HepG2 (cell line): ENCODE results near the gene NDC1. TPM values are rescaled to one million over a fixed set of nuclear protein-coding genes. Genes with fewer than 3 reads are reported as not detected.
A peak's percentile ranks its signal among the peaks of the same experiment; 100 is the strongest.

ENCODE experiments used
- ATAC-seq: fragments of 200-7000 bp; cut with Tn5 transposase; 3 replicates; pipeline ENCODE4 v1.9.1; 2020; ENCODE audit warnings: mild to moderate bottlenecking, moderate library complexity
- BruUV-seq: library from RNA; stranded (reverse); fragments of 400-500 nt; replicated peaks from 2 replicates; lab custom pipeline; 2021; lab: Mats Ljungman, UMichigan
- CTCF ChIA-PET: fragments of 300-600 bp; formaldehyde crosslinking; extraction: SDS; loops from one replicate; lab custom pipeline; 2021; ENCODE audit warnings: low total read pairs, inconsistent platforms, low intra/inter-chr PET ratio; lab: Yijun Ruan, JAX
- POLR2A ChIA-PET: fragments of 350-600 bp; sonication (Branson Sonifier 250); formaldehyde crosslinking; loops from one replicate; lab custom pipeline; 2020; ENCODE audit warnings: antibody characterized with exemption, inconsistent platforms; lab: Yijun Ruan, JAX
- DNase-seq: peaks from one replicate; pipeline ENCODE4 v3.0.0-alpha.2; 2015; ENCODE audit warnings: low spot score
- FAIRE-seq: peaks from 3 replicates; lab custom pipeline; 2011; peaks lifted over from hg19 to GRCh38; lab: Jason Lieb, UNC
- H2AFZ ChIP-seq: one replicate; pipeline ENCODE4 v1.6.1; 2011; ENCODE audit warnings: low read length, inconsistent platforms
- H3K27ac ChIP-seq: fragments of 300-600 bp; 3 replicates; pipeline ENCODE4 v1.8.0; 2011; ENCODE audit warnings: mixed run types, mild to moderate bottlenecking, mixed read lengths, low read length, inconsistent platforms; ENCODE audit not compliant: insufficient read depth; ENCODE audit errors: extremely low read length
- H3K27me3 ChIP-seq, 2 experiments: fragments of 200-600 bp in 1 of 2; 2 replicates in 1 of 2; 3 replicates in 1 of 2; pipeline versions ENCODE4 v1.6.0 to v1.8.0; 2011; ENCODE audit warnings: low read length in 2 of 2, mild to moderate bottlenecking in 2 of 2, moderate library complexity in 2 of 2, inconsistent platforms in 1 of 2; ENCODE audit not compliant: insufficient read depth in 2 of 2, control insufficient read depth in 1 of 2
- H3K36me3 ChIP-seq, 2 experiments: fragments of 200-600 bp in 1 of 2; replicated peaks in 1 of 2; 2 replicates in 1 of 2; 3 replicates in 1 of 2; pipeline versions ENCODE4 v1.5.1 to v1.8.0; 2011; ENCODE audit warnings: low read length in 2 of 2, inconsistent platforms in 1 of 2; ENCODE audit not compliant: insufficient read depth in 2 of 2, control insufficient read depth in 1 of 2
- H3K4me1 ChIP-seq: 2 replicates; pipeline ENCODE4 v1.5.1; 2012; ENCODE audit warnings: low read length, inconsistent platforms; ENCODE audit not compliant: insufficient read depth
- H3K4me2 ChIP-seq: 2 replicates; pipeline ENCODE4 v1.6.0; 2011; ENCODE audit warnings: low read depth, low read length, inconsistent platforms
- H3K4me3 ChIP-seq, 3 experiments: fragments of 200-600 bp in 1 of 3; sonication (generic), shearing (Covaris generic) in 1 of 3; replicated peaks in 1 of 3; 2 replicates each; pipeline ENCODE4 v1.5.1; 2011 to 2016; ENCODE audit warnings: low read length in 3 of 3, inconsistent platforms in 2 of 3, low read depth in 2 of 3, mild to moderate bottlenecking in 2 of 3, control low read depth in 1 of 3, mixed read lengths in 1 of 3; ENCODE audit not compliant: insufficient read depth in 1 of 3
- H3K79me2 ChIP-seq: one replicate; pipeline ENCODE4 v1.6.1; 2011; ENCODE audit warnings: low read length, inconsistent platforms; ENCODE audit not compliant: insufficient read depth
- H3K9ac ChIP-seq: 2 replicates; pipeline ENCODE4 v1.6.0; 2011; ENCODE audit warnings: mild to moderate bottlenecking, low read depth, low read length, inconsistent platforms; ENCODE audit not compliant: insufficient read depth
- H3K9me3 ChIP-seq: 2 replicates; pipeline ENCODE4 v1.5.1; 2012; ENCODE audit warnings: mild to moderate bottlenecking, low read length
- H4K20me1 ChIP-seq: 2 replicates; pipeline ENCODE4 v1.6.0; 2011; ENCODE audit warnings: inconsistent platforms, mild to moderate bottlenecking, low read length, moderate library complexity; ENCODE audit not compliant: insufficient read depth
- CEBPB ChIP-seq: IDR thresholded peaks from 2 replicates; pipeline ENCODE4 v1.6.1; 2011; ENCODE audit warnings: low read depth, low read length, improper control_type of control experiment, borderline replicate concordance
- CEBPG ChIP-seq: IDR thresholded peaks from 2 replicates; pipeline ENCODE4 v1.6.1; 2016
- CHD4 ChIP-seq: fragments of 200-600 bp; sonication (generic); IDR thresholded peaks from 2 replicates; pipeline ENCODE4 v1.7.0; 2017; ENCODE audit warnings: mild to moderate bottlenecking, low read length, borderline replicate concordance
- CTCF ChIP-seq: sonication (generic); formaldehyde crosslinking; IDR thresholded peaks from 2 replicates; pipeline ENCODE4 v1.5.0; 2020; ENCODE audit warnings: mild to moderate bottlenecking, missing genetic modification reagents, moderate library complexity
- ISX ChIP-seq: sonication (generic); formaldehyde crosslinking; conservative IDR thresholded peaks from 2 replicates; pipeline ENCODE4 v1.5.0; 2020; ENCODE audit warnings: missing genetic modification reagents
- KMT2A ChIP-seq: sonication (generic); formaldehyde crosslinking; IDR thresholded peaks from 2 replicates; pipeline ENCODE4 v1.4.0; 2020; ENCODE audit warnings: missing genetic modification reagents
- RAD21 ChIP-seq: fragments of 450-650 bp; formaldehyde crosslinking; IDR thresholded peaks from 2 replicates; pipeline ENCODE4 v1.5.0; 2020; ENCODE audit warnings: mild to moderate bottlenecking
- RARG ChIP-seq: sonication (generic); formaldehyde crosslinking; IDR thresholded peaks from 2 replicates; pipeline ENCODE4 v1.4.0; 2020; ENCODE audit warnings: low read depth, mild to moderate bottlenecking, missing genetic modification reagents
- SMC3 ChIP-seq: IDR thresholded peaks from 2 replicates; pipeline ENCODE4 v1.6.1; 2011; ENCODE audit warnings: low read length, improper control_type of control experiment
- SRSF9 ChIP-seq: fragments of 200-400 bp; formaldehyde crosslinking; IDR thresholded peaks from 2 replicates; pipeline ENCODE4 v1.6.1; 2018; ENCODE audit warnings: borderline replicate concordance, mild to moderate bottlenecking, low read depth, low read length; ENCODE audit not compliant: insufficient read depth, poor library complexity, severe bottlenecking
- STAG1 ChIP-seq: sonication (generic); formaldehyde crosslinking; IDR thresholded peaks from 2 replicates; pipeline ENCODE4 v1.4.0; 2020; ENCODE audit warnings: missing genetic modification reagents
- ZNF230 ChIP-seq: sonication (generic); formaldehyde crosslinking; IDR thresholded peaks from 2 replicates; pipeline ENCODE4 v1.4.0; 2020; ENCODE audit warnings: mild to moderate bottlenecking, missing genetic modification reagents
- ZNF589 ChIP-seq: sonication (generic); formaldehyde crosslinking; conservative IDR thresholded peaks from 2 replicates; pipeline ENCODE4 v1.8.0; 2022; ENCODE audit warnings: mild to moderate bottlenecking, moderate library complexity, missing genetic modification reagents
- ZNF644 ChIP-seq: IDR thresholded peaks from 2 replicates; pipeline ENCODE4 v1.6.1; 2016; ENCODE audit warnings: low read depth
- ZNF781 ChIP-seq: sonication (generic); formaldehyde crosslinking; IDR thresholded peaks from 2 replicates; pipeline ENCODE4 v1.5.1; 2020; ENCODE audit warnings: borderline replicate concordance, mild to moderate bottlenecking, missing genetic modification reagents; ENCODE audit errors: not compliant biosample characterization
- WGBS: methylation state at CpG from one replicate; pipeline ENCODE4 v1.1.6; 2017; ENCODE audit warnings: low lambda C conversion rate; 5-methylcytosine and 5-hydroxymethylcytosine counted together
- in situ Hi-C: cut with HindIII; loops from 2 replicates; pipeline ENCODE4 v1.10.0; 2017; ENCODE audit warnings: low pct_unique_long_range_greater_than_20kb; ENCODE audit not compliant: extremely low pct_ligation_motif_present
- intact Hi-C: fragments of 100-400 bp; cut with micrococcal nuclease; formaldehyde crosslinking; loops from one replicate; pipeline ENCODE4 v1.10.0; 2022; ENCODE audit not compliant: unreplicated experiment
- polyA plus RNA-seq, 8 experiments: library from polyadenylated mRNA; depleted of rRNA in 3 of 8; stranded (reverse) in 7 of 8; unstranded in 1 of 8; fragments of >200 nt; fragmentation: Illumina TruSeq in 4 of 8; extraction: Trizol in 4 of 8; gene quantifications; 2 replicates each; pipeline versions ENCODE4 v1.2.1 to v1.2.3, GENCODE V29; 2011 to 2016; ENCODE audit warnings: low read depth in 4 of 8, missing spikeins in 1 of 8, mixed read lengths in 1 of 8; ENCODE audit not compliant: insufficient read depth in 1 of 8
- total RNA-seq, 5 experiments: library from RNA; depleted of rRNA; stranded (reverse); fragments of >200 nt; fragmentation: Illumina TruSeq; extraction: Trizol; gene quantifications; 2 replicates each; pipeline ENCODE4 v1.2.3, GENCODE V29; 2016; ENCODE audit warnings: low read depth in 1 of 5
- TF ChIP-seq, protein P1 (sequence below): sonication (generic); formaldehyde crosslinking; IDR thresholded peaks from 2 replicates; pipeline ENCODE4 v1.4.0; 2020; ENCODE audit warnings: missing genetic modification reagents
- TF ChIP-seq, protein P2 (sequence below): sonication (generic); formaldehyde crosslinking; IDR thresholded peaks from 2 replicates; pipeline ENCODE4 v1.4.0; 2020; ENCODE audit warnings: missing genetic modification reagents
- TF ChIP-seq, protein P3 (sequence below): sonication (generic); formaldehyde crosslinking; IDR thresholded peaks from 2 replicates; pipeline ENCODE4 v1.4.0; 2020; ENCODE audit warnings: missing genetic modification reagents

The NDC1 gene
- total and polyA plus RNA-seq, 2 of the 13 experiments (the other 11 are each of a cell fraction or from before 2014, with no cell fraction given), result 38.1 to 50.9 TPM

DNA sequence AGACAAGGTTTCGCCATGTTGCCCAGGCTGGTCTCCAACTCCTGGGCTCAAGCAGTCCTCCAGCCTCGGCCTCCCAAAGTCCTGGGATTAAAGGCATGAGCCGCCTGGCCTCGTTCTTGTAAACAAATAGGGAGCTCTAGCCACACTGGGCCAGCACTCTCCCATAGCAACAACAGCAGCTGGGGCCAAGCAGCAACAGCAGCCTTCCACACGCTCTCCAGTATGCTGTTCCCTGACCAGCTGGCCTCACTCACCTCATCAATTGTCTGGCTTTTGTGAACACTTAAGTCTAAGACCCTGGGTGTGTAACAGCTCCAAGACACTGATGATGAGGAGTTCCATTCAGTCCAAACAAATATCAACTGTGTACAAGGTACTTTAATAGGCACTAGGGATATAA lies 82.2 kb downstream of the NDC1 start (continued):
- no peak for TF ChIP-seq ZNF589 (CRISPR knock-in tag)
- no peak for TF ChIP-seq ZNF230 (CRISPR knock-in tag)
- TF ChIP-seq ZNF781 (CRISPR knock-in tag), result no peak
- no peak for TF ChIP-seq KMT2A (CRISPR knock-in tag)

DNA sequence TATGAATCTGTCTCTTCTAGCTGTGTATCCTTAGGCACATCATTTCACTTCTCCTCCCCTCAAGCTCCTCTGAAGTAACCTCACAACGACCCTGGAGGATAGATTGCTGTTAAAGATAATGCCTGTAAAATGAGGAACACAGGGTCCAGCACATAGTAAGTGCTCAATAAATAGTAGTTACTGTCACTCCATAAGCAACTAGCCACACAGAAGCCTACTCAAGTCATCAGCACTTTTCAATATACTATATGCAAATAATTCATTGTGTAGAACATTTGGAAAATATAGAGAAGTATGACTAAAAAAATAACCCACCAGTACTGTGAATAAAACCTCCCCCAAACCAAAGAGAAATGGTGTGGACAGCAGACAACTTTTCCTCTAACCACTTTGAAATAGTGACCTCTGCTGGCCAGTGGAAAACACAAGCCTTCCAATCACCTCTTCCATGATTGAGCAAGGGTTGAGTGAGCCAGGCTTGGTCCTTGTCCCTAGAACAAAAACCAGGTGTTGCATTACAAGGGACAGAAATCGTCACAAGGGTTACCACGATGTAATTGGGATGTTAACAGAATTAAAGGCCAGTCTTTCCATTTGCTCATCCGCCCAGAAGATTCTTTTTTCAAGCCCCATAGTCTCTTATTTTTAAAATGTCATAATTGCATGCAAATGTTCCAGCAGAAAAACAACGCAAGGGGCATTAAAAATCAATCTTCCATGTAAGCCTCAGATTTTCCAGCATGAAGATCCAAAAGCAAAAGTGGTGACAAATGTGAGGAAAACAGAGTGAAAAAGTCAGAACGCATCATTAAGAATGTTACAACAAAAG lies 83.4 kb downstream of the NDC1 start:
- FAIRE-seq (peak; percentile 92), ATAC-seq (peak; percentile 79), DNase-seq (peak; percentile 55)
- no peak for TF ChIP-seq ISX (CRISPR knock-in tag)
- TF ChIP-seq CEBPG, result peak; percentile 54
- TF ChIP-seq, protein P1, sequence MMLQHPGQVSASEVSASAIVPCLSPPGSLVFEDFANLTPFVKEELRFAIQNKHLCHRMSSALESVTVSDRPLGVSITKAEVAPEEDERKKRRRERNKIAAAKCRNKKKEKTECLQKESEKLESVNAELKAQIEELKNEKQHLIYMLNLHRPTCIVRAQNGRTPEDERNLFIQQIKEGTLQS (CRISPR knock-in tag), result no peak
- TF ChIP-seq, protein P2, sequence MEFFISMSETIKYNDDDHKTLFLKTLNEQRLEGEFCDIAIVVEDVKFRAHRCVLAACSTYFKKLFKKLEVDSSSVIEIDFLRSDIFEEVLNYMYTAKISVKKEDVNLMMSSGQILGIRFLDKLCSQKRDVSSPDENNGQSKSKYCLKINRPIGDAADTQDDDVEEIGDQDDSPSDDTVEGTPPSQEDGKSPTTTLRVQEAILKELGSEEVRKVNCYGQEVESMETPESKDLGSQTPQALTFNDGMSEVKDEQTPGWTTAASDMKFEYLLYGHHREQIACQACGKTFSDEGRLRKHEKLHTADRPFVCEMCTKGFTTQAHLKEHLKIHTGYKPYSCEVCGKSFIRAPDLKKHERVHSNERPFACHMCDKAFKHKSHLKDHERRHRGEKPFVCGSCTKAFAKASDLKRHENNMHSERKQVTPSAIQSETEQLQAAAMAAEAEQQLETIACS, result no peak
- peak; percentile 54; the same call in 1 of the 2 replicates for TF ChIP-seq RAD21 (CRISPR knock-in tag)
- peak; percentile 79 for TF ChIP-seq CTCF (CRISPR knock-in tag)
- TF ChIP-seq, protein P3, sequence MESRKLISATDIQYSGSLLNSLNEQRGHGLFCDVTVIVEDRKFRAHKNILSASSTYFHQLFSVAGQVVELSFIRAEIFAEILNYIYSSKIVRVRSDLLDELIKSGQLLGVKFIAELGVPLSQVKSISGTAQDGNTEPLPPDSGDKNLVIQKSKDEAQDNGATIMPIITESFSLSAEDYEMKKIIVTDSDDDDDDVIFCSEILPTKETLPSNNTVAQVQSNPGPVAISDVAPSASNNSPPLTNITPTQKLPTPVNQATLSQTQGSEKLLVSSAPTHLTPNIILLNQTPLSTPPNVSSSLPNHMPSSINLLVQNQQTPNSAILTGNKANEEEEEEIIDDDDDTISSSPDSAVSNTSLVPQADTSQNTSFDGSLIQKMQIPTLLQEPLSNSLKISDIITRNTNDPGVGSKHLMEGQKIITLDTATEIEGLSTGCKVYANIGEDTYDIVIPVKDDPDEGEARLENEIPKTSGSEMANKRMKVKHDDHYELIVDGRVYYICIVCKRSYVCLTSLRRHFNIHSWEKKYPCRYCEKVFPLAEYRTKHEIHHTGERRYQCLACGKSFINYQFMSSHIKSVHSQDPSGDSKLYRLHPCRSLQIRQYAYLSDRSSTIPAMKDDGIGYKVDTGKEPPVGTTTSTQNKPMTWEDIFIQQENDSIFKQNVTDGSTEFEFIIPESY, result no peak
- peak; percentile 78; the same call in 1 of the 2 replicates for TF ChIP-seq CHD4
- peak; percentile 76 for TF ChIP-seq STAG1 (CRISPR knock-in tag)
- TF ChIP-seq ZNF644 (CRISPR knock-in tag), result peak; percentile 88
- TF ChIP-seq RARG, result no peak
- TF ChIP-seq CEBPB, result peak; percentile 79
- TF ChIP-seq SMC3, result peak; percentile 66
- no peak for TF ChIP-seq SRSF9
- ChIA-PET POLR2A (no interaction called here), CTCF (interaction anchor here (1.9 to 2.9 kb wide), 2 partner anchors 39 to 269 kb away, joined by 13 to 24 read pairs; no protein-coding TSS in a partner anchor)
- Histone ChIP-seq H3K4me2 (no peak overlapping the region), H3K79me2 (no peaks in the 10 kb centered on the region), H3K4me1 (no peaks in the 10 kb centered on the region), H2AFZ (no peak overlapping the region), H3K36me3 (no peaks in the 10 kb centered on the region), H4K20me1 (no peaks in the 10 kb centered on the region), H3K4me3 (no peak overlapping the region), H3K27me3 (no peaks in the 10 kb centered on the region), H3K9me3 (no peaks in the 10 kb centered on the region), H3K9ac (no peak overlapping the region), H3K27ac (no peak overlapping the region)
- intact Hi-C loops (loop anchor here (1.0 kb wide), 1 partner anchor 39 kb away; no protein-coding TSS in a partner anchor), in situ Hi-C loops (no loop called here)
- 43% methylated on average over 6 of the region's 6 CpGs for whole genome bisulfite sequencing
- BruUV-seq, result no TSS peak
